ENCODE results near the gene KCTD21.

GRCh38 chr11:78163828-78164227 is 24.6 kb downstream of the KCTD21 start:
- no peak for TF ChIP-seq CTCF (IDR thresholded peaks at IDR 0.05; ENCODE audit: low read length)
- no peak for TF ChIP-seq EZH2phosphoT487 (IDR thresholded peaks at IDR 0.05; ENCODE audit: low read length)
